ENCODE measurements around the gene ERVV-1.

DNA sequence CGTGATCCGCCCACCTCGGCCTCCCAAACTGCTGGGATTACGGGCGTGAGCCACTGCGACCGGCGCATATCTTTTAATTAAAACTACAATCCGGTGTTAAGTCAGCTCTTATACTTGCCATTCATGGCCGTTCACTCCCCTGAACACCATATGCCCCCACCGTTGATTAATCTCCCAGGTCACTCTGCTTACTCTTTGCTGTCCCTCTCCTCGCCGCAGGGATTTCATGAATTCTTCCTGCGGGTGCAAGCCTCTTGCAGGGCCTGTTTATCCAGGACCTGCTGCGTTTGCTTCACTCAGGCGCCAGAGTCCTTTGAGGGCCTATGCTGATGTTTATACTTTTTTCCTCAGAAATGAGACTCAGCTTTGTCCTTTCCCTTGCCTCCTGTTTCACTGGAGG is 31.8 kb downstream of the ERVV-1 start:
- TF ChIP-seq, protein P1, sequence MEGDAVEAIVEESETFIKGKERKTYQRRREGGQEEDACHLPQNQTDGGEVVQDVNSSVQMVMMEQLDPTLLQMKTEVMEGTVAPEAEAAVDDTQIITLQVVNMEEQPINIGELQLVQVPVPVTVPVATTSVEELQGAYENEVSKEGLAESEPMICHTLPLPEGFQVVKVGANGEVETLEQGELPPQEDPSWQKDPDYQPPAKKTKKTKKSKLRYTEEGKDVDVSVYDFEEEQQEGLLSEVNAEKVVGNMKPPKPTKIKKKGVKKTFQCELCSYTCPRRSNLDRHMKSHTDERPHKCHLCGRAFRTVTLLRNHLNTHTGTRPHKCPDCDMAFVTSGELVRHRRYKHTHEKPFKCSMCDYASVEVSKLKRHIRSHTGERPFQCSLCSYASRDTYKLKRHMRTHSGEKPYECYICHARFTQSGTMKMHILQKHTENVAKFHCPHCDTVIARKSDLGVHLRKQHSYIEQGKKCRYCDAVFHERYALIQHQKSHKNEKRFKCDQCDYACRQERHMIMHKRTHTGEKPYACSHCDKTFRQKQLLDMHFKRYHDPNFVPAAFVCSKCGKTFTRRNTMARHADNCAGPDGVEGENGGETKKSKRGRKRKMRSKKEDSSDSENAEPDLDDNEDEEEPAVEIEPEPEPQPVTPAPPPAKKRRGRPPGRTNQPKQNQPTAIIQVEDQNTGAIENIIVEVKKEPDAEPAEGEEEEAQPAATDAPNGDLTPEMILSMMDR (IDR thresholded peaks at IDR 0.05; ENCODE audit: poor library complexity), result no peak
- TF ChIP-seq EZH2 (IDR thresholded peaks at IDR 0.05; ENCODE audit: borderline replicate concordance), result no peak

Measured in hepatocyte (in vitro differentiated cells).